KMS-11 (cell line): ENCODE data around the gene HARBI1.

Experiments
- H2AFZ ChIP-seq: fragments of 200-600 bp; sonication (generic); 2 replicates; pipeline ENCODE4 v1.6.1; 2016; ENCODE audit warnings: antibody characterized with exemption, mixed run types, low read depth
- H3K27ac ChIP-seq: fragments of 200-600 bp; sonication (generic); 2 replicates; pipeline ENCODE4 v1.6.1; 2016; ENCODE audit warnings: mild to moderate bottlenecking, mixed run types
- H3K27me3 ChIP-seq: fragments of 200-600 bp; sonication (generic); 2 replicates; pipeline ENCODE4 v1.6.1; 2017; ENCODE audit warnings: mild to moderate bottlenecking, low read depth, mixed run types, moderate library complexity; ENCODE audit not compliant: insufficient read depth
- H3K36me3 ChIP-seq: fragments of 200-600 bp; sonication (generic); 2 replicates; pipeline ENCODE4 v1.6.1; 2017; ENCODE audit warnings: mild to moderate bottlenecking, mixed run types; ENCODE audit not compliant: insufficient read depth
- H3K4me1 ChIP-seq: fragments of 200-600 bp; sonication (generic); 2 replicates; pipeline ENCODE4 v1.6.1; 2016; ENCODE audit warnings: mild to moderate bottlenecking, low read depth, mixed run types; ENCODE audit not compliant: poor library complexity, severe bottlenecking
- H3K4me2 ChIP-seq: fragments of 200-600 bp; sonication (generic); 2 replicates; pipeline ENCODE4 v1.7.0; 2016; ENCODE audit warnings: mild to moderate bottlenecking, mixed run types
- H3K4me3 ChIP-seq: fragments of 200-600 bp; sonication (generic); IDR thresholded peaks from 2 replicates; pipeline ENCODE4 v1.6.1; 2017; ENCODE audit warnings: low read depth, low read length, mixed read lengths; ENCODE audit not compliant: insufficient read depth
- H3K79me2 ChIP-seq: fragments of 200-600 bp; sonication (generic); 2 replicates; pipeline ENCODE4 v1.6.1; 2016; ENCODE audit warnings: low read depth, mixed run types; ENCODE audit not compliant: insufficient read depth
- H3K9ac ChIP-seq: fragments of 200-600 bp; sonication (generic); 2 replicates; pipeline ENCODE4 v1.6.1; 2016; ENCODE audit warnings: mild to moderate bottlenecking, mixed run types
- H4K20me1 ChIP-seq: fragments of 200-600 bp; sonication (generic); 2 replicates; pipeline ENCODE4 v1.6.1; 2016; ENCODE audit warnings: mild to moderate bottlenecking, mixed run types; ENCODE audit not compliant: insufficient read depth
- CTCF ChIP-seq: fragments of 200-600 bp; sonication (generic); conservative IDR thresholded peaks from 2 replicates; pipeline ENCODE4 v1.6.1; 2017; ENCODE audit warnings: low read depth, mild to moderate bottlenecking, antibody characterized with exemption, low read length, moderate library complexity, mixed read lengths

Gene HARBI1

DNA sequence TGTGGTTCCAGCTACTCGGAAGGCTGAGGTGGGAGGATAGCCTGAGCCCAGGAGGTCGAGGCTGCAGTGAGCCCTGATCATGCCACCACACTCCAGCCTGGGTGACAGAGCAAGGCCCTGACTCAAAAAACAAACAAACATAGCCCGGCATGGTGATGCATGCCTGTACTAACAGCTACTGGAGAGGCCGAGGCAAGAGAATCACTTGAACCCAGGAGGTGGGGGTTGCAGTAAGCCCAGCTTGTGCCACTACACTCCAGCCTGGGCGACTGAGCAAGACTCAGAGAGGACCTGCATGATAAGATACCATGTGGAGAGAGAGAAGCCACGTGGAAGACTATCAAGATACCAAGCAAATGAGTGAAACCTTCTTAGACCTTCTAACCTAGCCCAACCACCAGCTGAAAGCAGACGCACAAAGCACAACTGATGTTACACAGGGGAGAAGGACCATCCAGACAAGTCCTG, 59.3 kb downstream of the HARBI1 start:
- H3K4me3 ChIP-seq = no peak overlapping the region
- H3K27ac ChIP-seq = no peak overlapping the region
- H3K4me1 ChIP-seq = peaks cover 97% of the 10 kb centered on the region
- no peak overlapping the region for H3K9ac ChIP-seq
- H2AFZ ChIP-seq = no peak overlapping the region
- peaks cover 84% of the 10 kb centered on the region for H3K79me2 ChIP-seq
- no peak overlapping the region for H3K4me2 ChIP-seq
- no peak for TF ChIP-seq CTCF
- H4K20me1 ChIP-seq = peaks cover 9% of the 10 kb centered on the region; the same call in 1 of the 2 replicates
- H3K27me3 ChIP-seq = no peaks in the 10 kb centered on the region
- no peaks in the 10 kb centered on the region; the same call in 1 of the 2 replicates for H3K36me3 ChIP-seq

DNA sequence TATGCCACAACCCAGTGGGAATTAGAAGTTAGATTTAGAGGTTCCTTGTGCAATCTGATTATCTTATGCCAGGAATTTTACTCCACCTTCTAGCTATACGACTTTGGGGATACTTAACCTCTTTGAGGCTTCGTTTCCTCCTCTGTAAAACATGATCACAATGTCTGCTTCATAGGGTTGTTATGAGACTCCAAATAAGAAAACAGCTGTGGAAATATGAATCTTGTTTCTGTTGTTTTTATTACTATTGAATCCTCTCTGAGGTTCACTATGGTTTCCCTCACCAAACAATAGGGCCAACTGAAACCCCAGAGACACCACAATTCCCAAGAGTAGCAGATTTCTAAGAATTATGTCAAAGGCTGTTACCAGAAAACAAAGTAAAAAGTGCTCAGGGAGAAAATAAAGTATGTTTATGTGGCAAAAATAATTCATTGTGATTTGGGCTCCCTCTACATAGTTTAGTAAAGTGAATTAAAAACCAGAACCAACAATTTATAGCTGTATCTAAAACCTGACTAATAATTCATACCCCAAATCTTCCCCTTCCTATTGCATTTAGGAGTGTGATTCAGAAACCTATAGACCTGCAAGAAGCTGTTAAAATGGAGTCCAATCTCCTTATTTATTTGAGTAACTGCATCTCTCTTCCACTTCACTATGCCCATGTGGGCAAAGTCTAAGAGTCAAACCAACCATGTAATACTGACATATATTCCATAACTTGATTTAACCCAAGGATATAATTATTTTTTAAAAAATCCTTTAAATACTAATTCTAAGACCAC, 61.6 kb downstream of the HARBI1 start:
- no peaks in the 10 kb centered on the region for H3K27me3 ChIP-seq
- H3K4me2 ChIP-seq = peak overlapping the region; percentile 66
- no peak for TF ChIP-seq CTCF
- H3K36me3 ChIP-seq = no peaks in the 10 kb centered on the region; the same call in 1 of the 2 replicates
- H3K27ac ChIP-seq = peak overlapping the region; percentile 73
- H2AFZ ChIP-seq = no peak overlapping the region
- no peak overlapping the region for H3K4me3 ChIP-seq
- H3K79me2 ChIP-seq = peaks cover 89% of the 10 kb centered on the region
- H4K20me1 ChIP-seq = no peaks in the 10 kb centered on the region; the same call in 1 of the 2 replicates
- peak overlapping the region; percentile 19; the same call in 1 of the 2 replicates for H3K9ac ChIP-seq
- peaks cover 80% of the 10 kb centered on the region for H3K4me1 ChIP-seq

GRCh38 chr11:46554213-46555147, 62.5 kb downstream of the HARBI1 start:
- peak overlapping the region; percentile 19; the same call in 1 of the 2 replicates for H3K9ac ChIP-seq
- H3K4me1 ChIP-seq = peaks cover 70% of the 10 kb centered on the region
- no peaks in the 10 kb centered on the region; the same call in 1 of the 2 replicates for H3K36me3 ChIP-seq
- no peak for TF ChIP-seq CTCF
- peaks cover 93% of the 10 kb centered on the region for H3K79me2 ChIP-seq
- no peaks in the 10 kb centered on the region; the same call in 1 of the 2 replicates for H4K20me1 ChIP-seq
- no peak overlapping the region for H3K4me3 ChIP-seq
- no peaks in the 10 kb centered on the region for H3K27me3 ChIP-seq
- H2AFZ ChIP-seq = no peak overlapping the region
- H3K27ac ChIP-seq = peak overlapping the region; percentile 73
- H3K4me2 ChIP-seq = peak overlapping the region; percentile 66

DNA sequence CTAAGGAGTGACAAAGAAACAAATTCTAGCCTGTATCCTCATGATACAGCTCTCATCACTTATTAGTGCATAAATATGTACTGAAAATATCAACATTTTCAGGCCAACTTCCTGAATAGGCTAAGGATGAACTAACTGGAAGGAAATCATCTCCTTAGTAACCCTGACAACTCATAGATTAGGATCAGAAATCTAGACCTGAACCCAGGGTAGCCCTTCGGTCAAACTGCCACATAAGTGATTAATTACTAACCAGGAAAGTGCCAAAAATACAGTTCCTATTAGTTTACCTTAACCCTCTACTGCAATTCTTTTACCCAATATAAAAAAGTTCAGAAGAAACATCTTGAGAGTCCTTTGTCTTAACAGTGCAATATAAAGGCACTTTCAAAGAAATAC, 63.2 kb downstream of the HARBI1 start:
- Histone ChIP-seq H3K9ac (no peak overlapping the region; the same call in 1 of the 2 replicates), H3K4me1 (peaks cover 63% of the 10 kb centered on the region), H3K36me3 (no peaks in the 10 kb centered on the region; the same call in 1 of the 2 replicates), H3K4me3 (no peak overlapping the region), H3K79me2 (peaks cover 93% of the 10 kb centered on the region), H3K27me3 (no peaks in the 10 kb centered on the region), H2AFZ (no peak overlapping the region), H3K4me2 (peak overlapping the region; percentile 66; the same call in 1 of the 2 replicates), H3K27ac (no peak overlapping the region; the same call in 1 of the 2 replicates), H4K20me1 (no peaks in the 10 kb centered on the region; the same call in 1 of the 2 replicates)
- no peak for TF ChIP-seq CTCF
